SK-N-MC (cell line): ENCODE results near the gene COL8A1.

Source experiments
- EZH2 ChIP-seq: fragments of 200-600 bp; sonication (generic); IDR thresholded peaks from one replicate; pipeline ENCODE4 v1.6.1; 2017; ENCODE audit warnings: antibody characterized with exemption
- FOXP2 ChIP-seq: optimal IDR thresholded peaks from 2 replicates; pipeline ENCODE3; 2011; ENCODE audit warnings: mild to moderate bottlenecking, moderate library complexity; ENCODE audit not compliant: insufficient read depth; ENCODE audit errors: extremely low read length, control extremely low read depth
- POLR2AphosphoS5 ChIP-seq: IDR thresholded peaks from 2 replicates; pipeline ENCODE4 v1.6.1; 2012; ENCODE audit warnings: mild to moderate bottlenecking, low read depth, low read length, borderline replicate concordance

GRCh38 chr3:99753268-99753975 is 115.0 kb downstream of the COL8A1 start:
- TF ChIP-seq POLR2AphosphoS5 (no peak), EZH2 (no peak), FOXP2 (no peak)
